Upper lobe of left lung (tissue), 4 donors: ENCODE measurements around the gene ZNF423.

ENCODE experiments used
- POLR2A ChIP-seq, 4 donors: fragments of 450-650 bp; IDR thresholded peaks; one replicate each; pipeline ENCODE4 v1.5.1; 2016 to 2017; ENCODE audit warnings: antibody characterized with exemption in 4 of 4, mild to moderate bottlenecking in 2 of 4
- POLR2AphosphoS5 ChIP-seq, 2 donors: sonication (generic); formaldehyde crosslinking; IDR thresholded peaks; one replicate each; pipeline ENCODE4 v1.5.1; 2017; ENCODE audit warnings: antibody characterized with exemption in 2 of 2
- TF ChIP-seq, protein P1 (sequence below), 6 experiments: fragments of 450-650 bp in 4 of 6; fragments of 200-600 bp in 2 of 6; sonication (generic) in 2 of 6; IDR thresholded peaks; one replicate each; pipeline ENCODE4 v1.5.1; 2016 to 2019; ENCODE audit warnings: antibody characterized with exemption in 6 of 6

DNA sequence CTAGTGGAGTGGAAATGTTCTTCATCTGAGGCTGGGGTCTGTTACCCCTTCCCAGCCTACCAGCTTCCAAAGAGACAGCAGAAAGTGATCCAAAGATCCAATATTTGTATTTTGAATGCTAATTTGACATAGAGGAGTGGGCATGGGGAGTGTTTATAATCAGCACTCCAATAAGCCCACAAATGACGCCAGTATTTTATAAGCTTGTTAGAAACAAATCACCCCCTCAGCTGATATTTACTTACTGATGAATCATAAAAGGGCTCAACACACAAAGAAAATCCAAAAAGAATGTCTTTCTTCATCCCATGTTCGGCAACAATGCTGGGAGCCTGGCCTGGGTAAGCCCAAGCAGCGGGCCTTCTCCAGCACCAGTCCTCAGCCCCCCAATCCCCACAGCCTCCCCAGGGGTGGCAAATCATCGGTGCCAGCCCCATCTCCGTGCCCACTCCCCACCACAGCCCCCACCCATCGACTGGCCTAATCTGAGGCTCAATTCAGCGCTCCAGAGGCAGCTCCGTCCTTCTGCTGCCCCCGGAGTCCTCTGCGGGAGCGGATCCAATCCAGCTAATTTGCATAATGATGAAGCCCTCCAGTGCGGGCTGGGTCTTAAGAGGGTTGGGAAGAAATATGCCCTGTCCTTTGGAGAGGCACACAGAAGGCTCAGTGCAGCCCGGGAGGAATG, 312.8 kb downstream of the ZNF423 start:
- TF ChIP-seq, protein P1, sequence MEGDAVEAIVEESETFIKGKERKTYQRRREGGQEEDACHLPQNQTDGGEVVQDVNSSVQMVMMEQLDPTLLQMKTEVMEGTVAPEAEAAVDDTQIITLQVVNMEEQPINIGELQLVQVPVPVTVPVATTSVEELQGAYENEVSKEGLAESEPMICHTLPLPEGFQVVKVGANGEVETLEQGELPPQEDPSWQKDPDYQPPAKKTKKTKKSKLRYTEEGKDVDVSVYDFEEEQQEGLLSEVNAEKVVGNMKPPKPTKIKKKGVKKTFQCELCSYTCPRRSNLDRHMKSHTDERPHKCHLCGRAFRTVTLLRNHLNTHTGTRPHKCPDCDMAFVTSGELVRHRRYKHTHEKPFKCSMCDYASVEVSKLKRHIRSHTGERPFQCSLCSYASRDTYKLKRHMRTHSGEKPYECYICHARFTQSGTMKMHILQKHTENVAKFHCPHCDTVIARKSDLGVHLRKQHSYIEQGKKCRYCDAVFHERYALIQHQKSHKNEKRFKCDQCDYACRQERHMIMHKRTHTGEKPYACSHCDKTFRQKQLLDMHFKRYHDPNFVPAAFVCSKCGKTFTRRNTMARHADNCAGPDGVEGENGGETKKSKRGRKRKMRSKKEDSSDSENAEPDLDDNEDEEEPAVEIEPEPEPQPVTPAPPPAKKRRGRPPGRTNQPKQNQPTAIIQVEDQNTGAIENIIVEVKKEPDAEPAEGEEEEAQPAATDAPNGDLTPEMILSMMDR (IDR thresholded peaks at IDR 0.05), result no peak
- TF ChIP-seq POLR2A (IDR thresholded peaks at IDR 0.05) (no peak), POLR2AphosphoS5 (IDR thresholded peaks at IDR 0.05) (no peak)
